ENCODE data around the gene PRPF40B. TPM values are rescaled to one million over a fixed set of nuclear protein-coding genes. Genes with fewer than 3 reads are reported as not detected.
"Not testable (repeated sequence)": the region's sequence is repeated elsewhere in the genome, so short reads cannot be mapped to it uniquely, and the experiment has no call there.

PRPF40B gene
- total RNA-seq, 1 experiment from 2014 or later = 33.3 TPM

- POLR2A ChIA-PET = no interaction called here
- Mint-ChIP-seq H3K4me3 (ENCODE audit: unreplicated experiment) (no peak overlapping the region), H3K4me1 (ENCODE audit: low read depth, unreplicated experiment) (no peaks in the 10 kb centered on the region), H3K27me3 (ENCODE audit: insufficient read depth, unreplicated experiment) (no peaks in the 10 kb centered on the region), H3K27ac (ENCODE audit: unreplicated experiment) (no peak overlapping the region), H3K9me3 (ENCODE audit: unreplicated experiment) (no peaks in the 10 kb centered on the region), H3K36me3 (ENCODE audit: insufficient read depth, unreplicated experiment) (peaks cover 24% of the 10 kb centered on the region)
- H3K4me3 ChIP-seq (ENCODE audit: low read depth, low read length) = no peak overlapping the region
- BruUV-seq (replicated peaks) = no TSS peak
- no peak for DNase-seq
- intact Hi-C loops (cut with micrococcal nuclease; ENCODE audit: unreplicated experiment) = no loop called here
- H3K4me1 ChIP-seq = no peaks in the 10 kb centered on the region
- TF ChIP-seq CTCF (IDR thresholded peaks at IDR 0.05; ENCODE audit: insufficient read depth in 1 of 2, low read depth in 1 of 2, low read length in 1 of 2, severe bottlenecking in 1 of 2, unreplicated experiment in 1 of 2) = no peak
- H3K36me3 ChIP-seq (ENCODE audit: control insufficient read depth, insufficient read depth, low read length) = no peaks in the 10 kb centered on the region; the same call in 1 of the 2 replicates
- no peaks in the 10 kb centered on the region for H3K9me3 ChIP-seq
- CTCF ChIA-PET = interaction anchor here (1.2 to 1.8 kb wide), 2 partner anchors 19 to 23 kb away, joined by 4 to 6 read pairs; partner anchors contain the start of gene PRPF40B
- H3K27me3 ChIP-seq (replicated peaks; ENCODE audit: control insufficient read depth, insufficient read depth, low read length) = no peaks in the 10 kb centered on the region
Observed at GRCh38 chr12:49603721-49604120, 19.6 kb upstream of the PRPF40B start.

- CTCF ChIA-PET = interaction anchor here (0.6 to 0.7 kb wide), 3 partner anchors 16 to 33 kb away, joined by 3 to 4 read pairs (median 4); no protein-coding TSS in a partner anchor
- Histone ChIP-seq H3K27me3 (replicated peaks; ENCODE audit: control insufficient read depth, insufficient read depth, low read length) (no peaks in the 10 kb centered on the region), H3K36me3 (ENCODE audit: control insufficient read depth, insufficient read depth, low read length) (no peaks in the 10 kb centered on the region; the same call in 1 of the 2 replicates), H3K9me3 (peaks cover 4% of the 10 kb centered on the region; the same call in 1 of the 2 replicates), H3K4me1 (0 out of 2 replicates have a peak, but pooled peaks cover 10% of the 10 kb centered on the region), H3K4me3 (ENCODE audit: low read depth, low read length) (no peak overlapping the region)
- Mint-ChIP-seq H3K4me3 (ENCODE audit: unreplicated experiment) (no peak overlapping the region), H3K9me3 (ENCODE audit: unreplicated experiment) (no peaks in the 10 kb centered on the region), H3K27me3 (ENCODE audit: insufficient read depth, unreplicated experiment) (no peaks in the 10 kb centered on the region), H3K4me1 (ENCODE audit: low read depth, unreplicated experiment) (no peaks in the 10 kb centered on the region), H3K27ac (ENCODE audit: unreplicated experiment) (no peak overlapping the region), H3K36me3 (ENCODE audit: insufficient read depth, unreplicated experiment) (peaks cover 28% of the 10 kb centered on the region)
- no peak for TF ChIP-seq CTCF (IDR thresholded peaks at IDR 0.05; ENCODE audit: insufficient read depth in 1 of 2, low read depth in 1 of 2, low read length in 1 of 2, severe bottlenecking in 1 of 2, unreplicated experiment in 1 of 2)
- BruUV-seq (replicated peaks) = no TSS peak
- DNase-seq = no peak
- intact Hi-C loops (cut with micrococcal nuclease; ENCODE audit: unreplicated experiment) = no loop called here
- POLR2A ChIA-PET = no interaction called here
Observed at GRCh38 chr12:49604856-49605255, 18.5 kb upstream of the PRPF40B start.

GRCh38 chr12:49605539-49605938, 17.8 kb upstream of the PRPF40B start, which contains the start of gene FAM186B:
Gene FAM186B, minus strand, starts transcription at chr12:49605639. Its CDS starts 162 bp downstream, at chr12:49605477.
- POLR2A ChIA-PET; H3K36me3 ChIP-seq (ENCODE audit: control insufficient read depth, insufficient read depth, low read length); H3K27me3 ChIP-seq (replicated peaks; ENCODE audit: control insufficient read depth, insufficient read depth, low read length); intact Hi-C loops (cut with micrococcal nuclease; ENCODE audit: unreplicated experiment); H3K27ac Mint-ChIP-seq (ENCODE audit: unreplicated experiment); H3K4me1 Mint-ChIP-seq (ENCODE audit: low read depth, unreplicated experiment); DNase-seq; H3K9me3 Mint-ChIP-seq (ENCODE audit: unreplicated experiment); BruUV-seq (replicated peaks); H3K4me3 Mint-ChIP-seq (ENCODE audit: unreplicated experiment); H3K4me3 ChIP-seq (ENCODE audit: low read depth, low read length); H3K27me3 Mint-ChIP-seq (ENCODE audit: insufficient read depth, unreplicated experiment): not testable (repeated sequence)
- peaks cover 11% of the 10 kb centered on the region for H3K9me3 ChIP-seq
- H3K4me1 ChIP-seq = 0 out of 2 replicates have a peak, but pooled peaks cover 10% of the 10 kb centered on the region
- CTCF ChIA-PET = interaction anchor here (0.6 to 0.7 kb wide), 5 partner anchors 17 to 172 kb away, joined by 3 to 4 read pairs (median 4); partner anchors contain the start of gene TMBIM6
- peaks cover 21% of the 10 kb centered on the region for H3K36me3 Mint-ChIP-seq (ENCODE audit: insufficient read depth, unreplicated experiment)
